GM19397 (cell line): ENCODE measurements around the gene MFAP4.

Experiments used
- ATAC-seq: cut with Tn5 transposase; IDR thresholded peaks from one replicate; pipeline ENCODE4 v1.9.1; 2021; ENCODE audit warnings: mild to moderate bottlenecking, moderate library complexity; ENCODE audit not compliant: unreplicated experiment

Gene MFAP4

GRCh38 chr17:19410875-19411620, 24.1 kb upstream of the MFAP4 start, which contains the start of gene RNF112:
Gene RNF112, plus strand, starts transcription at chr17:19411232. Its CDS starts 177 bp downstream, at chr17:19411409.
- ATAC-seq: no peak

GRCh38 chr17:19410091-19410490, 23.1 kb upstream of the MFAP4 start:
- ATAC-seq: no peak

GRCh38 chr17:19409509-19409908, 22.5 kb upstream of the MFAP4 start:
- ATAC-seq: no peak

- no peak for ATAC-seq
Measured at GRCh38 chr17:19409066-19409465, 22.1 kb upstream of the MFAP4 start.

GRCh38 chr17:19408346-19408710, 21.3 kb upstream of the MFAP4 start:
- no peak for ATAC-seq

GRCh38 chr17:19407601-19408345, 20.8 kb upstream of the MFAP4 start:
- ATAC-seq: no peak

- ATAC-seq: no peak
Measured at GRCh38 chr17:19405114-19405513, 18.1 kb upstream of the MFAP4 start.

- ATAC-seq: no peak
Measured at GRCh38 chr17:19404264-19404663, 17.3 kb upstream of the MFAP4 start.

GRCh38 chr17:19403021-19403420, 16.0 kb upstream of the MFAP4 start:
- no peak for ATAC-seq

GRCh38 chr17:19402171-19402570, 15.2 kb upstream of the MFAP4 start:
- ATAC-seq: no peak

- ATAC-seq: no peak
Measured at GRCh38 chr17:19401321-19402010, 14.5 kb upstream of the MFAP4 start.

- no peak for ATAC-seq
Measured at GRCh38 chr17:19399750-19400450, 12.9 kb upstream of the MFAP4 start.

- ATAC-seq: no peak
Measured at GRCh38 chr17:19398301-19399181, 11.6 kb upstream of the MFAP4 start.

- ATAC-seq: no peak
Measured at GRCh38 chr17:19397556-19398041, 10.6 kb upstream of the MFAP4 start.

- no peak for ATAC-seq
Measured at GRCh38 chr17:19392303-19392702, 5.3 kb upstream of the MFAP4 start.

- no peak for ATAC-seq
Measured at GRCh38 chr17:19391432-19391831, 4.4 kb upstream of the MFAP4 start.

- ATAC-seq: no peak
Measured at GRCh38 chr17:19390951-19391350, 4.0 kb upstream of the MFAP4 start.

GRCh38 chr17:19388791-19389785, 2.1 kb upstream of the MFAP4 start:
- no peak for ATAC-seq
